ENCODE measurements around the gene LTBP1. TPM values are rescaled to one million over a fixed set of nuclear protein-coding genes. Genes with fewer than 3 reads are reported as not detected.

The LTBP1 gene
- total and polyA plus RNA-seq, 10 of the 15 experiments (the other 5 are each of a cell fraction or from before 2014, with no cell fraction given) = 0.01 to 0.28 (median 0.12) TPM; not detected in 2

DNA sequence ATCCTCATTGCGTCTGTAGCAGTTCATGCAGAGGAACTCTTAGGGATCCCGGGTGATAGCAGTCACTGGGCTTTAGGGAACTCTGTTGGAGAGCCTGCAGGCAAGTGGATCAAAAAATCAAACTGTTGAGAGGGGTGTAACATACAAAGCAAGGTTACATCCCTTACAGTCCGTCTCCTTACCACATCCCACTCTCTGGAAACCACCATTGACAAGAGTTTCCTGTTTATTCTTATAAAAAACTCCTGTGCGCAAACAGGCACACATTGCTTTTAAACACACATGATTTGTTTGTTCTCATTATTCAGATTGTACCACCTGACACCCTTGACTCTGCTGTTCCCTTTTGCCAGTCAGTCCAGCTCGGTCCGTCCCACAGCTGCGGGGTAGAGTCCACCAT lies 137.7 kb downstream of the LTBP1 start (continued):
- TF ChIP-seq, protein P1, sequence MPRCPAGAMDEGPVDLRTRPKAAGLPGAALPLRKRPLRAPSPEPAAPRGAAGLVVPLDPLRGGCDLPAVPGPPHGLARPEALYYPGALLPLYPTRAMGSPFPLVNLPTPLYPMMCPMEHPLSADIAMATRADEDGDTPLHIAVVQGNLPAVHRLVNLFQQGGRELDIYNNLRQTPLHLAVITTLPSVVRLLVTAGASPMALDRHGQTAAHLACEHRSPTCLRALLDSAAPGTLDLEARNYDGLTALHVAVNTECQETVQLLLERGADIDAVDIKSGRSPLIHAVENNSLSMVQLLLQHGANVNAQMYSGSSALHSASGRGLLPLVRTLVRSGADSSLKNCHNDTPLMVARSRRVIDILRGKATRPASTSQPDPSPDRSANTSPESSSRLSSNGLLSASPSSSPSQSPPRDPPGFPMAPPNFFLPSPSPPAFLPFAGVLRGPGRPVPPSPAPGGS (IDR thresholded peaks at IDR 0.05; ENCODE audit: borderline replicate concordance, insufficient read depth, low read depth, low read length, poor library complexity, severe bottlenecking) = no peak
- TF ChIP-seq FOXM1 (IDR thresholded peaks at IDR 0.05; ENCODE audit: low read depth, low read length) (no peak), RUNX3 (IDR thresholded peaks at IDR 0.05; ENCODE audit: low read length) (no peak)
- TF ChIP-seq, protein P2, sequence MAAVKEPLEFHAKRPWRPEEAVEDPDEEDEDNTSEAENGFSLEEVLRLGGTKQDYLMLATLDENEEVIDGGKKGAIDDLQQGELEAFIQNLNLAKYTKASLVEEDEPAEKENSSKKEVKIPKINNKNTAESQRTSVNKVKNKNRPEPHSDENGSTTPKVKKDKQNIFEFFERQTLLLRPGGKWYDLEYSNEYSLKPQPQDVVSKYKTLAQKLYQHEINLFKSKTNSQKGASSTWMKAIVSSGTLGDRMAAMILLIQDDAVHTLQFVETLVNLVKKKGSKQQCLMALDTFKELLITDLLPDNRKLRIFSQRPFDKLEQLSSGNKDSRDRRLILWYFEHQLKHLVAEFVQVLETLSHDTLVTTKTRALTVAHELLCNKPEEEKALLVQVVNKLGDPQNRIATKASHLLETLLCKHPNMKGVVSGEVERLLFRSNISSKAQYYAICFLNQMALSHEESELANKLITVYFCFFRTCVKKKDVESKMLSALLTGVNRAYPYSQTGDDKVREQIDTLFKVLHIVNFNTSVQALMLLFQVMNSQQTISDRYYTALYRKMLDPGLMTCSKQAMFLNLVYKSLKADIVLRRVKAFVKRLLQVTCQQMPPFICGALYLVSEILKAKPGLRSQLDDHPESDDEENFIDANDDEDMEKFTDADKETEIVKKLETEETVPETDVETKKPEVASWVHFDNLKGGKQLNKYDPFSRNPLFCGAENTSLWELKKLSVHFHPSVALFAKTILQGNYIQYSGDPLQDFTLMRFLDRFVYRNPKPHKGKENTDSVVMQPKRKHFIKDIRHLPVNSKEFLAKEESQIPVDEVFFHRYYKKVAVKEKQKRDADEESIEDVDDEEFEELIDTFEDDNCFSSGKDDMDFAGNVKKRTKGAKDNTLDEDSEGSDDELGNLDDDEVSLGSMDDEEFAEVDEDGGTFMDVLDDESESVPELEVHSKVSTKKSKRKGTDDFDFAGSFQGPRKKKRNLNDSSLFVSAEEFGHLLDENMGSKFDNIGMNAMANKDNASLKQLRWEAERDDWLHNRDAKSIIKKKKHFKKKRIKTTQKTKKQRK (IDR thresholded peaks at IDR 0.05; ENCODE audit: low read depth, low read length) = no peak

GRCh38 chr2:33085646-33086045 lies 138.9 kb downstream of the LTBP1 start:
- ChIA-PET SMC1A (ENCODE audit: uncharacterized antibody, unreplicated experiment) (interaction anchor here (0.8 to 1.3 kb wide), 2 partner anchors 78 to 154 kb away, joined by 3 read pairs; no protein-coding TSS in a partner anchor), RAD21 (ENCODE audit: unreplicated experiment) (no interaction called here), CTCF (no interaction called here), POLR2A (no interaction called here)
- Histone ChIP-seq H2AFZ (ENCODE audit: control insufficient read depth, low read depth, low read length) (no peak overlapping the region), H3K27me3 (replicated peaks in 1 of 2; ENCODE audit: control insufficient read depth in 2 of 2, insufficient read depth in 2 of 2, low read length in 1 of 2) (no peaks in the 10 kb centered on the region; a peak in 1 of 4 replicates), H3K36me3 (ENCODE audit: control insufficient read depth in 2 of 2, insufficient read depth in 2 of 2, low read length in 1 of 2) (no peaks in the 10 kb centered on the region), H3K9ac (ENCODE audit: control insufficient read depth, insufficient read depth, low read length) (no peak overlapping the region), H3K9me3 (replicated peaks; ENCODE audit: control insufficient read depth, insufficient read depth, low read length) (no peaks in the 10 kb centered on the region; the same call in 1 of the 3 replicates), H4K20me1 (ENCODE audit: control insufficient read depth, insufficient read depth) (no peaks in the 10 kb centered on the region), H3K4me3 (no peak overlapping the region), H3K79me2 (ENCODE audit: control insufficient read depth, insufficient read depth, low read length) (no peaks in the 10 kb centered on the region), H3K27ac (ENCODE audit: control insufficient read depth, insufficient read depth) (no peak overlapping the region), H3K4me2 (ENCODE audit: control insufficient read depth, insufficient read depth) (no peak overlapping the region), H3K4me1 (ENCODE audit: control insufficient read depth, insufficient read depth, low read length) (no peaks in the 10 kb centered on the region)
- no TSS peak for BruUV-seq (replicated peaks)
- FAIRE-seq (no peak), DNase-seq (ENCODE audit: low read depth, low spot score) (no peak), ATAC-seq (no peak)
- intact Hi-C loops (cut with micrococcal nuclease; ENCODE audit: unreplicated experiment) (no loop called here), in situ Hi-C loops (cut with MboI) (no loop called here)
- WGBS (ENCODE audit: insufficient coverage, insufficient replicate concordance, low lambda C conversion rate, missing lambda C conversion rate) = 47% methylated on average over 1 of the region's 1 CpG
- TF ChIP-seq TCF7 (IDR thresholded peaks at IDR 0.05; ENCODE audit: borderline replicate concordance) = no peak
- no peak for TF ChIP-seq ELK1 (IDR thresholded peaks at IDR 0.05; ENCODE audit: low read depth, low read length)
- TF ChIP-seq ZNF24 (IDR thresholded peaks at IDR 0.05) = no peak
- TF ChIP-seq SMC3 (IDR thresholded peaks at IDR 0.05; ENCODE audit: borderline replicate concordance, low read length) = no peak
- no peak for TF ChIP-seq RBBP5 (conservative IDR thresholded peaks at IDR 0.05)
- no peak for TF ChIP-seq ZSCAN29 (IDR thresholded peaks at IDR 0.05)
- no peak for TF ChIP-seq GABPA (IDR thresholded peaks at IDR 0.05; ENCODE audit: low read depth)
- no peak for TF ChIP-seq MTA3 (IDR thresholded peaks at IDR 0.05; ENCODE audit: borderline replicate concordance, low read length)
- TF ChIP-seq SMAD1 (IDR thresholded peaks at IDR 0.05; ENCODE audit: low read depth, partially characterized antibody) = no peak
- TF ChIP-seq KAT2A (conservative IDR thresholded peaks at IDR 0.05; ENCODE audit: control insufficient read depth, low read depth, low read length) = no peak
- TF ChIP-seq PRDM15 (CRISPR knock-in tag; IDR thresholded peaks at IDR 0.05) = no peak

Data from GM12878 (cell line).